ENCODE data around the gene DAAM1. TPM values are rescaled to one million over a fixed set of nuclear protein-coding genes. Genes with fewer than 3 reads are reported as not detected.

DAAM1 gene
- total RNA-seq, 6 experiments from 2014 or later: 7.5 to 12.2 (median 8.6) TPM

GRCh38 chr14:59292921-59293534, 104.6 kb downstream of the DAAM1 start:
- Mint-ChIP-seq H3K36me3 (ENCODE audit: low read depth) (peaks cover 15% of the 10 kb centered on the region; the same call in 1 of the 2 replicates), H3K27me3 (ENCODE audit: insufficient read depth) (peaks cover 2% of the 10 kb centered on the region; the same call in 1 of the 2 replicates), H3K27ac (no peak overlapping the region), H3K4me3 (no peak overlapping the region), H3K4me1 (ENCODE audit: low read depth) (peaks cover 38% of the 10 kb centered on the region), H3K9me3 (no peaks in the 10 kb centered on the region)
- DNase-seq: no peak
- no peak for TF ChIP-seq CTCF (IDR thresholded peaks at IDR 0.05)

GRCh38 chr14:59293935-59294661, 105.6 kb downstream of the DAAM1 start:
- Mint-ChIP-seq H3K4me1 (ENCODE audit: low read depth) (peaks cover 38% of the 10 kb centered on the region), H3K9me3 (no peaks in the 10 kb centered on the region), H3K4me3 (no peak overlapping the region), H3K27ac (peak overlapping the region; percentile 20; the same call in 1 of the 2 replicates), H3K27me3 (ENCODE audit: insufficient read depth) (peaks cover 2% of the 10 kb centered on the region; the same call in 1 of the 2 replicates), H3K36me3 (ENCODE audit: low read depth) (peaks cover 11% of the 10 kb centered on the region; the same call in 1 of the 2 replicates)
- TF ChIP-seq CTCF (IDR thresholded peaks at IDR 0.05): no peak
- no peak for DNase-seq

- no peak for TF ChIP-seq CTCF (IDR thresholded peaks at IDR 0.05)
- Mint-ChIP-seq H3K27me3 (ENCODE audit: insufficient read depth) (peaks cover 2% of the 10 kb centered on the region; the same call in 1 of the 2 replicates), H3K4me1 (ENCODE audit: low read depth) (peaks cover 38% of the 10 kb centered on the region), H3K9me3 (no peaks in the 10 kb centered on the region), H3K36me3 (ENCODE audit: low read depth) (peaks cover 11% of the 10 kb centered on the region; the same call in 1 of the 2 replicates), H3K4me3 (no peak overlapping the region), H3K27ac (peak overlapping the region; percentile 20; the same call in 1 of the 2 replicates)
- DNase-seq: no peak
Observed at GRCh38 chr14:59294662-59294992, 106.2 kb downstream of the DAAM1 start.

GRCh38 chr14:59295951-59296350, 107.5 kb downstream of the DAAM1 start:
- H3K27ac Mint-ChIP-seq: no peak overlapping the region

GRCh38 chr14:59296508-59296907, 108.0 kb downstream of the DAAM1 start:
- DNase-seq: no peak
- no peak for TF ChIP-seq CTCF (IDR thresholded peaks at IDR 0.05)
- Mint-ChIP-seq H3K9me3 (no peaks in the 10 kb centered on the region), H3K27ac (no peak overlapping the region), H3K27me3 (ENCODE audit: insufficient read depth) (0 out of 2 replicates have a peak, but pooled peaks cover 2% of the 10 kb centered on the region), H3K4me1 (ENCODE audit: low read depth) (peaks cover 38% of the 10 kb centered on the region), H3K36me3 (ENCODE audit: low read depth) (peaks cover 10% of the 10 kb centered on the region; the same call in 1 of the 2 replicates), H3K4me3 (no peak overlapping the region)

More at GRCh38 chr14:59295951-59296350, 107.5 kb downstream of the DAAM1 start:
- Mint-ChIP-seq H3K36me3 (ENCODE audit: low read depth) (peaks cover 11% of the 10 kb centered on the region; the same call in 1 of the 2 replicates), H3K9me3 (no peaks in the 10 kb centered on the region), H3K27me3 (ENCODE audit: insufficient read depth) (0 out of 2 replicates have a peak, but pooled peaks cover 2% of the 10 kb centered on the region), H3K4me3 (no peak overlapping the region), H3K4me1 (ENCODE audit: low read depth) (peaks cover 38% of the 10 kb centered on the region)
- no peak for DNase-seq
- no peak for TF ChIP-seq CTCF (IDR thresholded peaks at IDR 0.05)
